H9 (cell line): ENCODE data around the gene ZNF230. TPM values are rescaled to one million over a fixed set of nuclear protein-coding genes. Genes with fewer than 3 reads are reported as not detected.

Experiments used
- DNase-seq: peaks from one replicate; pipeline ENCODE4 v3.0.0-alpha.2; 2017
- H2AFZ ChIP-seq: one replicate; pipeline ENCODE4 v1.6.1; 2013; ENCODE audit warnings: mild to moderate bottlenecking, low read length, control low read depth, moderate library complexity
- H2AK5ac ChIP-seq: 2 replicates; pipeline ENCODE4 v1.6.1; 2013; ENCODE audit warnings: low read length, control low read depth, mixed read lengths; ENCODE audit not compliant: insufficient read length
- H2BK120ac ChIP-seq: one replicate; pipeline ENCODE4 v1.6.1; 2013; ENCODE audit warnings: low read depth, mild to moderate bottlenecking, low read length, control low read depth, inconsistent platforms; ENCODE audit not compliant: poor library complexity, severe bottlenecking
- H2BK12ac ChIP-seq: 2 replicates; pipeline ENCODE4 v1.6.1; 2013; ENCODE audit warnings: low read length, control low read depth, mixed read lengths, low read depth; ENCODE audit not compliant: insufficient read length
- H2BK15ac ChIP-seq: 2 replicates; pipeline ENCODE4 v1.6.1; 2013; ENCODE audit warnings: low read depth, low read length, control low read depth
- H2BK20ac ChIP-seq: one replicate; pipeline ENCODE4 v1.6.1; 2013; ENCODE audit warnings: low read depth, mild to moderate bottlenecking, low read length, control low read depth, inconsistent platforms; ENCODE audit not compliant: poor library complexity, severe bottlenecking
- H2BK5ac ChIP-seq: 2 replicates; pipeline ENCODE4 v1.6.1; 2013; ENCODE audit warnings: low read length, control low read depth, mixed read lengths; ENCODE audit not compliant: insufficient read length
- H3K14ac ChIP-seq: 2 replicates; pipeline ENCODE4 v1.6.1; 2013; ENCODE audit warnings: low read length, control low read depth; ENCODE audit not compliant: insufficient read depth
- H3K18ac ChIP-seq: 2 replicates; pipeline ENCODE4 v1.6.1; 2013; ENCODE audit warnings: low read depth, mild to moderate bottlenecking, mixed read lengths, low read length, control low read depth; ENCODE audit not compliant: insufficient read length
- H3K23ac ChIP-seq: 2 replicates; pipeline ENCODE4 v1.6.1; 2013; ENCODE audit warnings: low read length, control low read depth, mixed read lengths, low read depth; ENCODE audit not compliant: insufficient read length
- H3K23me2 ChIP-seq: 2 replicates; pipeline ENCODE4 v1.6.1; 2013; ENCODE audit warnings: low read depth, mild to moderate bottlenecking, mixed read lengths, low read length, control low read depth; ENCODE audit not compliant: insufficient read length, poor library complexity, severe bottlenecking
- H3K27ac ChIP-seq: 2 replicates; pipeline ENCODE4 v1.5.1; 2013; ENCODE audit warnings: low read length, control low read depth, mixed read lengths, low read depth; ENCODE audit not compliant: insufficient read length
- H3K27me3 ChIP-seq: 2 replicates; pipeline ENCODE4 v1.6.1; 2013; ENCODE audit warnings: low read length, control low read depth, inconsistent platforms; ENCODE audit not compliant: insufficient read depth
- H3K4ac ChIP-seq: 2 replicates; pipeline ENCODE4 v1.6.1; 2013; ENCODE audit warnings: low read depth, mild to moderate bottlenecking, control low read depth, inconsistent platforms, low read length, moderate library complexity
- H3K4me1 ChIP-seq: 2 replicates; pipeline ENCODE4 v1.6.1; 2013; ENCODE audit warnings: low read length, control low read depth, inconsistent platforms; ENCODE audit not compliant: insufficient read depth
- H3K4me2 ChIP-seq: 2 replicates; pipeline ENCODE4 v1.6.1; 2013; ENCODE audit warnings: low read length, control low read depth, mixed read lengths; ENCODE audit not compliant: insufficient read length, insufficient read depth
- H3K56ac ChIP-seq: 2 replicates; pipeline ENCODE4 v1.6.1; 2013; ENCODE audit warnings: low read depth, mild to moderate bottlenecking, mixed read lengths, low read length, control low read depth; ENCODE audit not compliant: insufficient read length
- H3K79me1 ChIP-seq: 2 replicates; pipeline ENCODE4 v1.6.1; 2013; ENCODE audit warnings: low read depth, mild to moderate bottlenecking, moderate library complexity, low read length, control low read depth, inconsistent platforms; ENCODE audit not compliant: insufficient read depth, poor library complexity, severe bottlenecking
- H3K79me2 ChIP-seq: 2 replicates; pipeline ENCODE4 v1.6.1; 2013; ENCODE audit warnings: low read length, control low read depth, inconsistent platforms; ENCODE audit not compliant: insufficient read depth
- H3K9ac ChIP-seq: 2 replicates; pipeline ENCODE4 v1.6.1; 2013; ENCODE audit warnings: low read length, control low read depth, mixed read lengths; ENCODE audit not compliant: insufficient read length; ENCODE audit errors: extremely low read depth
- H3K9me3 ChIP-seq: one replicate; pipeline ENCODE4 v1.6.1; 2013; ENCODE audit warnings: low read depth, low read length, inconsistent platforms; ENCODE audit not compliant: control insufficient read depth
- H3T11ph ChIP-seq: one replicate; pipeline ENCODE4 v1.6.1; 2013; ENCODE audit warnings: mild to moderate bottlenecking, low read length, control low read depth, inconsistent platforms
- H4K20me1 ChIP-seq: one replicate; pipeline ENCODE4 v1.6.1; 2013; ENCODE audit not compliant: control insufficient read depth, insufficient read length, insufficient read depth
- H4K5ac ChIP-seq: 2 replicates; pipeline ENCODE4 v1.6.1; 2013; ENCODE audit warnings: low read depth, mild to moderate bottlenecking, mixed read lengths, low read length, control low read depth; ENCODE audit not compliant: insufficient read length
- H4K8ac ChIP-seq: replicated peaks from 2 replicates; pipeline ENCODE4 v1.6.1; 2013; ENCODE audit warnings: low read length, control low read depth, mixed read lengths, low read depth; ENCODE audit not compliant: insufficient read length
- H4K91ac ChIP-seq: 2 replicates; pipeline ENCODE4 v1.6.1; 2013; ENCODE audit warnings: low read depth, mild to moderate bottlenecking, moderate library complexity, mixed read lengths, low read length, control low read depth; ENCODE audit not compliant: insufficient read length
- H3K27ac Mint-ChIP-seq, 3 experiments: 2 replicates in 2 of 3; 3 replicates in 1 of 3; pipeline ENCODE4 v1.8.0; 2020 to 2021; ENCODE audit warnings: mixed read lengths in 3 of 3, mild to moderate bottlenecking in 1 of 3, moderate library complexity in 1 of 3
- H3K27me3 Mint-ChIP-seq: 2 replicates; pipeline ENCODE4 v1.8.0; 2021; ENCODE audit warnings: low read depth, mild to moderate bottlenecking, moderate library complexity, mixed read lengths
- H3K36me3 Mint-ChIP-seq, 3 experiments: 2 replicates in 2 of 3; 3 replicates in 1 of 3; pipeline ENCODE4 v1.8.0; 2020 to 2021; ENCODE audit warnings: low read depth in 3 of 3, mixed read lengths in 3 of 3; ENCODE audit not compliant: insufficient read depth in 1 of 3
- H3K4me1 Mint-ChIP-seq, 2 experiments: 2 replicates each; pipeline ENCODE4 v1.8.0; 2020; ENCODE audit warnings: mixed read lengths in 2 of 2
- H3K4me3 Mint-ChIP-seq, 2 experiments: 2 replicates in 1 of 2; 3 replicates in 1 of 2; pipeline ENCODE4 v1.8.0; 2020 to 2021; ENCODE audit warnings: mild to moderate bottlenecking in 2 of 2, mixed read lengths in 2 of 2, moderate library complexity in 1 of 2
- H3K9me3 Mint-ChIP-seq, 2 experiments: 2 replicates in 1 of 2; 3 replicates in 1 of 2; pipeline ENCODE4 v1.8.0; 2020; ENCODE audit warnings: mild to moderate bottlenecking in 2 of 2, mixed read lengths in 2 of 2, moderate library complexity in 1 of 2
- CTCF ChIP-seq: fragments of 200-600 bp; sonication (generic); conservative IDR thresholded peaks from 3 replicates; pipeline ENCODE4 v1.8.0; 2021; ENCODE audit warnings: antibody characterized with exemption, mild to moderate bottlenecking
- WGBS: extraction: QIAGEN DNeasy Blood & Tissue Kit; methylation state at CpG from one replicate; pipeline ENCODE4 v1.1.7; 2013; ENCODE audit warnings: missing lambda C conversion rate, low lambda C conversion rate, mixed read lengths; ENCODE audit not compliant: insufficient read length; ENCODE audit errors: extremely low coverage; 5-methylcytosine and 5-hydroxymethylcytosine counted together
- total RNA-seq: library from RNA; stranded (reverse); gene quantifications from 2 replicates; pipeline ENCODE4 v1.2.1, GENCODE V29; 2021

The ZNF230 gene
- total RNA-seq, 1 experiment from 2014 or later: 3.1 TPM

- H3K4me3 Mint-ChIP-seq: peak within 1 kb of the TSS; percentile 99 to 100
- Histone ChIP-seq H2BK20ac (no peak within 1 kb of the TSS), H3K4me2 (peak within 1 kb of the TSS; percentile 93), H2AK5ac (no peak within 1 kb of the TSS), H3K9me3 (no peaks in the 10 kb centered on the region), H4K8ac (no peak within 1 kb of the TSS), H2BK12ac (no peak within 1 kb of the TSS), H3K23me2 (peaks cover 14% of the 10 kb centered on the region), H3K79me1 (no peaks in the 10 kb centered on the region), H3K27me3 (no peaks in the 10 kb centered on the region), H3K9ac (peak within 1 kb of the TSS; percentile 84), H2BK15ac (no peak within 1 kb of the TSS), H2BK120ac (no peak within 1 kb of the TSS), H3T11ph (no peak within 1 kb of the TSS), H3K14ac (no peak within 1 kb of the TSS), H4K91ac (no peak within 1 kb of the TSS), H2AFZ (peak within 1 kb of the TSS; percentile 26), H3K27ac (no peak within 1 kb of the TSS), H3K23ac (no peak within 1 kb of the TSS), H3K4me1 (0 out of 2 replicates have a peak, but pooled peaks cover 2% of the 10 kb centered on the region), H3K79me2 (no peaks in the 10 kb centered on the region), H3K56ac (no peak within 1 kb of the TSS), H3K18ac (peak within 1 kb of the TSS; percentile 52), H4K20me1 (no peaks in the 10 kb centered on the region), H2BK5ac (no peak within 1 kb of the TSS), H3K4ac (no peak within 1 kb of the TSS), H4K5ac (no peak within 1 kb of the TSS)
- peak; percentile 97 for DNase-seq
- H3K27ac Mint-ChIP-seq: peak within 1 kb of the TSS; percentile 84 to 99 (median 95); a peak in 6 of 7 replicates
- peaks cover 16 to 22% (median 18%) of the 10 kb centered on the region in 3 experiments for H3K36me3 Mint-ChIP-seq
- TF ChIP-seq CTCF: no peak
- no CpG with 5 or more reads among the region's 38 CpGs for WGBS
- H3K27me3 Mint-ChIP-seq: peaks cover 21% of the 10 kb centered on the region
- peaks cover 0 to 29% of the 10 kb centered on the region in 2 experiments; a peak in 3 of 5 replicates for H3K9me3 Mint-ChIP-seq
- peaks cover 4 to 9% of the 10 kb centered on the region in 2 experiments for H3K4me1 Mint-ChIP-seq
Observed at GRCh38 chr19:44051650-44052402, 49.1 kb downstream of the ZNF230 start, which contains the start of gene ZNF223. ZNF223 (plus strand) TSS chr19:44052036; CDS start chr19:44055177, 3,141 bp downstream.
